HepG2 (cell line): ENCODE data around the gene CNTN2. TPM values are rescaled to one million over a fixed set of nuclear protein-coding genes. Genes with fewer than 3 reads are reported as not detected.

Experiments used
- ATAC-seq: fragments of 200-7000 bp; cut with Tn5 transposase; 3 replicates; pipeline ENCODE4 v1.9.1; 2020; ENCODE audit warnings: mild to moderate bottlenecking, moderate library complexity
- BruUV-seq: library from RNA; stranded (reverse); fragments of 400-500 nt; replicated peaks from 2 replicates; lab custom pipeline; 2021; lab: Mats Ljungman, UMichigan
- CTCF ChIA-PET: fragments of 300-600 bp; formaldehyde crosslinking; extraction: SDS; loops from one replicate; lab custom pipeline; 2021; ENCODE audit warnings: low total read pairs, inconsistent platforms, low intra/inter-chr PET ratio; lab: Yijun Ruan, JAX
- POLR2A ChIA-PET: fragments of 350-600 bp; sonication (Branson Sonifier 250); formaldehyde crosslinking; loops from one replicate; lab custom pipeline; 2020; ENCODE audit warnings: antibody characterized with exemption, inconsistent platforms; lab: Yijun Ruan, JAX
- DNase-seq: peaks from one replicate; pipeline ENCODE4 v3.0.0-alpha.2; 2015; ENCODE audit warnings: low spot score
- FAIRE-seq: peaks from 3 replicates; lab custom pipeline; 2011; peaks lifted over from hg19 to GRCh38; lab: Jason Lieb, UNC
- H2AFZ ChIP-seq: one replicate; pipeline ENCODE4 v1.6.1; 2011; ENCODE audit warnings: low read length, inconsistent platforms
- H3K27ac ChIP-seq: fragments of 300-600 bp; 3 replicates; pipeline ENCODE4 v1.8.0; 2011; ENCODE audit warnings: mixed run types, mild to moderate bottlenecking, mixed read lengths, low read length, inconsistent platforms; ENCODE audit not compliant: insufficient read depth; ENCODE audit errors: extremely low read length
- H3K27me3 ChIP-seq, 2 experiments: fragments of 200-600 bp in 1 of 2; 2 replicates in 1 of 2; 3 replicates in 1 of 2; pipeline versions ENCODE4 v1.6.0 to v1.8.0; 2011; ENCODE audit warnings: low read length in 2 of 2, mild to moderate bottlenecking in 2 of 2, moderate library complexity in 2 of 2, inconsistent platforms in 1 of 2; ENCODE audit not compliant: insufficient read depth in 2 of 2, control insufficient read depth in 1 of 2
- H3K36me3 ChIP-seq, 2 experiments: fragments of 200-600 bp in 1 of 2; replicated peaks in 1 of 2; 2 replicates in 1 of 2; 3 replicates in 1 of 2; pipeline versions ENCODE4 v1.5.1 to v1.8.0; 2011; ENCODE audit warnings: low read length in 2 of 2, inconsistent platforms in 1 of 2; ENCODE audit not compliant: insufficient read depth in 2 of 2, control insufficient read depth in 1 of 2
- H3K4me1 ChIP-seq: 2 replicates; pipeline ENCODE4 v1.5.1; 2012; ENCODE audit warnings: low read length, inconsistent platforms; ENCODE audit not compliant: insufficient read depth
- H3K4me2 ChIP-seq: 2 replicates; pipeline ENCODE4 v1.6.0; 2011; ENCODE audit warnings: low read depth, low read length, inconsistent platforms
- H3K4me3 ChIP-seq, 3 experiments: fragments of 200-600 bp in 1 of 3; sonication (generic), shearing (Covaris generic) in 1 of 3; replicated peaks in 1 of 3; 2 replicates each; pipeline ENCODE4 v1.5.1; 2011 to 2016; ENCODE audit warnings: low read length in 3 of 3, inconsistent platforms in 2 of 3, low read depth in 2 of 3, mild to moderate bottlenecking in 2 of 3, control low read depth in 1 of 3, mixed read lengths in 1 of 3; ENCODE audit not compliant: insufficient read depth in 1 of 3
- H3K79me2 ChIP-seq: one replicate; pipeline ENCODE4 v1.6.1; 2011; ENCODE audit warnings: low read length, inconsistent platforms; ENCODE audit not compliant: insufficient read depth
- H3K9ac ChIP-seq: 2 replicates; pipeline ENCODE4 v1.6.0; 2011; ENCODE audit warnings: mild to moderate bottlenecking, low read depth, low read length, inconsistent platforms; ENCODE audit not compliant: insufficient read depth
- H3K9me3 ChIP-seq: 2 replicates; pipeline ENCODE4 v1.5.1; 2012; ENCODE audit warnings: mild to moderate bottlenecking, low read length
- H4K20me1 ChIP-seq: 2 replicates; pipeline ENCODE4 v1.6.0; 2011; ENCODE audit warnings: inconsistent platforms, mild to moderate bottlenecking, low read length, moderate library complexity; ENCODE audit not compliant: insufficient read depth
- BRF2 ChIP-seq: sonication (generic); formaldehyde crosslinking; IDR thresholded peaks from 2 replicates; pipeline ENCODE4 v1.8.1; 2022; ENCODE audit warnings: mild to moderate bottlenecking, missing genetic modification reagents
- CTCF ChIP-seq: sonication (generic); formaldehyde crosslinking; IDR thresholded peaks from 2 replicates; pipeline ENCODE4 v1.5.0; 2020; ENCODE audit warnings: mild to moderate bottlenecking, missing genetic modification reagents, moderate library complexity
- E2F2 ChIP-seq: sonication (generic); formaldehyde crosslinking; IDR thresholded peaks from 2 replicates; pipeline ENCODE4 v1.4.0; 2020; ENCODE audit warnings: missing genetic modification reagents, borderline replicate concordance
- HHEX ChIP-seq: IDR thresholded peaks from 2 replicates; pipeline ENCODE4 v1.6.1; 2016; ENCODE audit warnings: control low read depth
- MIER3 ChIP-seq: IDR thresholded peaks from 2 replicates; pipeline ENCODE4 v1.6.1; 2016; ENCODE audit warnings: missing compliant biosample characterization, borderline replicate concordance
- MTERF4 ChIP-seq: sonication (generic); formaldehyde crosslinking; IDR thresholded peaks from 2 replicates; pipeline ENCODE4 v1.8.0; 2023; ENCODE audit warnings: mild to moderate bottlenecking, missing genetic modification reagents
- MXD4 ChIP-seq: IDR thresholded peaks from 2 replicates; pipeline ENCODE4 v1.6.1; 2016; ENCODE audit warnings: mild to moderate bottlenecking, missing biosample characterization, missing genetic modification reagents
- NFE2L1 ChIP-seq: sonication (generic); formaldehyde crosslinking; IDR thresholded peaks from 2 replicates; pipeline ENCODE4 v1.4.0; 2020; ENCODE audit warnings: missing genetic modification reagents, mild to moderate bottlenecking, borderline replicate concordance
- PCBP1 ChIP-seq: fragments of 200-400 bp; formaldehyde crosslinking; IDR thresholded peaks from 2 replicates; pipeline ENCODE4 v1.6.1; 2017; ENCODE audit warnings: mild to moderate bottlenecking, low read depth, low read length, borderline replicate concordance
- ZBTB7B ChIP-seq: sonication (generic); formaldehyde crosslinking; IDR thresholded peaks from 2 replicates; pipeline ENCODE4 v1.4.0; 2020; ENCODE audit warnings: missing genetic modification reagents
- ZFX ChIP-seq: sonication (generic); formaldehyde crosslinking; IDR thresholded peaks from 2 replicates; pipeline ENCODE4 v1.4.0; 2020; ENCODE audit warnings: mild to moderate bottlenecking, low read depth, missing genetic modification reagents, moderate library complexity
- ZNF230 ChIP-seq: sonication (generic); formaldehyde crosslinking; IDR thresholded peaks from 2 replicates; pipeline ENCODE4 v1.4.0; 2020; ENCODE audit warnings: mild to moderate bottlenecking, missing genetic modification reagents
- ZNF549 ChIP-seq: sonication (generic); formaldehyde crosslinking; IDR thresholded peaks from 2 replicates; pipeline ENCODE4 v1.5.0; 2020; ENCODE audit warnings: missing genetic modification reagents
- ZNF777 ChIP-seq: sonication (generic); formaldehyde crosslinking; IDR thresholded peaks from 2 replicates; pipeline ENCODE4 v1.4.0; 2020; ENCODE audit warnings: missing genetic modification reagents
- WGBS: methylation state at CpG from one replicate; pipeline ENCODE4 v1.1.6; 2017; ENCODE audit warnings: low lambda C conversion rate; 5-methylcytosine and 5-hydroxymethylcytosine counted together
- in situ Hi-C: cut with HindIII; loops from 2 replicates; pipeline ENCODE4 v1.10.0; 2017; ENCODE audit warnings: low pct_unique_long_range_greater_than_20kb; ENCODE audit not compliant: extremely low pct_ligation_motif_present
- intact Hi-C: fragments of 100-400 bp; cut with micrococcal nuclease; formaldehyde crosslinking; loops from one replicate; pipeline ENCODE4 v1.10.0; 2022; ENCODE audit not compliant: unreplicated experiment
- polyA plus RNA-seq, 8 experiments: library from polyadenylated mRNA; depleted of rRNA in 3 of 8; stranded (reverse) in 7 of 8; unstranded in 1 of 8; fragments of >200 nt; fragmentation: Illumina TruSeq in 4 of 8; extraction: Trizol in 4 of 8; gene quantifications; 2 replicates each; pipeline versions ENCODE4 v1.2.1 to v1.2.3, GENCODE V29; 2011 to 2016; ENCODE audit warnings: low read depth in 4 of 8, missing spikeins in 1 of 8, mixed read lengths in 1 of 8; ENCODE audit not compliant: insufficient read depth in 1 of 8
- total RNA-seq, 5 experiments: library from RNA; depleted of rRNA; stranded (reverse); fragments of >200 nt; fragmentation: Illumina TruSeq; extraction: Trizol; gene quantifications; 2 replicates each; pipeline ENCODE4 v1.2.3, GENCODE V29; 2016; ENCODE audit warnings: low read depth in 1 of 5
- TF ChIP-seq, protein P1 (sequence below): sonication (generic); formaldehyde crosslinking; conservative IDR thresholded peaks from 2 replicates; pipeline ENCODE4 v1.4.0; 2020; ENCODE audit warnings: missing genetic modification reagents

CNTN2 gene
- total and polyA plus RNA-seq, 2 of the 13 experiments (the other 11 are each of a cell fraction or from before 2014, with no cell fraction given) = not detected

DNA sequence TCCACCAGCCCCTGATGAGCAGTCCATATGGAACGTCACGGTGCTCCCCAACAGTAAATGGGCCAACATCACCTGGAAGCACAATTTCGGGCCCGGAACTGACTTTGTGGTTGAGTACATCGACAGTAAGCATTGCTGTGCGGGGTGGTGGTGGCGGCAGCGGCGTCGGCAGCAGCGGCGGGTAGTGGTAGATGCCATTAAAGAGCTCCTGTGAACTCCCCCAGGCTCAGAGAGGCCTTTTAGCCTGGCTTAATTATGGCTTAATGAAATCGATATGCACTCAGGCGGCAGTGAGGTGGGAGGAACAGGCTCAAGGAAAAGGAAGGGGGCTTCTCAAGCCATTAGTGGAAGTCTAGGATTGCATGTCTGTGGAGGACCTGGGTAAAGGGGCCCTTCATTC, 41.9 kb upstream of the CNTN2 start:
- Histone ChIP-seq H3K36me3 (no peaks in the 10 kb centered on the region), H2AFZ (no peak overlapping the region), H3K9ac (no peak overlapping the region), H4K20me1 (no peaks in the 10 kb centered on the region), H3K4me2 (no peak overlapping the region), H3K79me2 (no peaks in the 10 kb centered on the region), H3K9me3 (no peaks in the 10 kb centered on the region)
- CTCF ChIA-PET = no interaction called here
- 67% methylated on average over 14 of the region's 14 CpGs for WGBS
- no peak for ATAC-seq
- BruUV-seq = no TSS peak
- in situ Hi-C loops = no loop called here
- intact Hi-C loops = no loop called here
- TF ChIP-seq MIER3 (CRISPR knock-in tag) = no peak
- TF ChIP-seq, protein P1, sequence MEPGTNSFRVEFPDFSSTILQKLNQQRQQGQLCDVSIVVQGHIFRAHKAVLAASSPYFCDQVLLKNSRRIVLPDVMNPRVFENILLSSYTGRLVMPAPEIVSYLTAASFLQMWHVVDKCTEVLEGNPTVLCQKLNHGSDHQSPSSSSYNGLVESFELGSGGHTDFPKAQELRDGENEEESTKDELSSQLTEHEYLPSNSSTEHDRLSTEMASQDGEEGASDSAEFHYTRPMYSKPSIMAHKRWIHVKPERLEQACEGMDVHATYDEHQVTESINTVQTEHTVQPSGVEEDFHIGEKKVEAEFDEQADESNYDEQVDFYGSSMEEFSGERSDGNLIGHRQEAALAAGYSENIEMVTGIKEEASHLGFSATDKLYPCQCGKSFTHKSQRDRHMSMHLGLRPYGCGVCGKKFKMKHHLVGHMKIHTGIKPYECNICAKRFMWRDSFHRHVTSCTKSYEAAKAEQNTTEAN = no peak
- TF ChIP-seq ZNF230 = no peak
- TF ChIP-seq MTERF4 (CRISPR knock-in tag) = no peak
- TF ChIP-seq ZBTB7B = no peak
- no peak for TF ChIP-seq CTCF
- no peak for TF ChIP-seq ZNF777
- no peak for TF ChIP-seq ZFX
- TF ChIP-seq HHEX (CRISPR knock-in tag) = no peak
- no peak for TF ChIP-seq NFE2L1
- TF ChIP-seq E2F2 (CRISPR knock-in tag) = no peak
- TF ChIP-seq ZNF549 (CRISPR knock-in tag) = no peak
- TF ChIP-seq PCBP1 = no peak
- no peak for TF ChIP-seq MXD4 (CRISPR knock-in tag)
- no peak for TF ChIP-seq BRF2 (CRISPR knock-in tag)
- TF ChIP-seq, all 625 proteins: peak for 0
- Histone ChIP-seq H3K4me1 (no peaks in the 10 kb centered on the region), H3K27ac (no peak overlapping the region), H3K4me3 (no peak overlapping the region), H3K27me3 (peaks cover 1 to 61% of the 10 kb centered on the region in 2 experiments; a peak in 4 of 5 replicates)
- DNase-seq (no peak), FAIRE-seq (no peak)
- POLR2A ChIA-PET = no interaction called here
